SK-N-SH (cell line): ENCODE results near the gene PFKM. TPM values are rescaled to one million over a fixed set of nuclear protein-coding genes. Genes with fewer than 3 reads are reported as not detected.

Source experiments
- CTCF ChIA-PET: fragments of 300-600, 350-600 bp; formaldehyde crosslinking; extraction: SDS; loops from one replicate; lab custom pipeline; 2021; lab: Yijun Ruan, JAX
- POLR2A ChIA-PET: fragments of 350-600 bp; sonication (Branson Sonifier 250); formaldehyde crosslinking; extraction: SDS; loops from one replicate; lab custom pipeline; 2020; ENCODE audit warnings: antibody characterized with exemption, inconsistent platforms; lab: Yijun Ruan, JAX
- DNase-seq: peaks from one replicate; pipeline ENCODE4 v3.0.0; 2012
- H2AFZ ChIP-seq: fragments of 200-600 bp; sonication (generic); 2 replicates; pipeline ENCODE4 v1.8.1; 2016; ENCODE audit warnings: antibody characterized with exemption, mild to moderate bottlenecking, low read depth
- H3F3A ChIP-seq: fragments of 200-600 bp; sonication (generic); replicated peaks from 2 replicates; pipeline ENCODE3; 2016; ENCODE audit warnings: antibody characterized with exemption, mild to moderate bottlenecking; ENCODE audit not compliant: insufficient read depth
- H3K27ac ChIP-seq, 2 experiments: fragments of 200-500 bp in 1 of 2; fragments of 200-600 bp in 1 of 2; sonication (Bioruptor generic) in 1 of 2; sonication (generic), shearing (Covaris generic) in 1 of 2; 2 replicates each; pipeline versions ENCODE4 v1.5.1 to v1.6.1; 2014 to 2016; ENCODE audit warnings: low read depth in 2 of 2, inconsistent platforms in 1 of 2, low read length in 1 of 2, mild to moderate bottlenecking in 1 of 2, mixed read lengths in 1 of 2
- H3K27me3 ChIP-seq: fragments of 200-600 bp; sonication (generic), shearing (Covaris generic); 2 replicates; pipeline ENCODE4 v1.6.1; 2016; ENCODE audit warnings: mixed run types; ENCODE audit not compliant: insufficient read depth
- H3K36me3 ChIP-seq, 2 experiments: fragments of 200-500 bp in 1 of 2; fragments of 200-600 bp in 1 of 2; sonication (Bioruptor generic) in 1 of 2; sonication (generic) in 1 of 2; replicated peaks in 1 of 2; 2 replicates each; pipeline versions ENCODE3 to v1.5.1; 2014 to 2016; ENCODE audit warnings: low read length in 1 of 2, mild to moderate bottlenecking in 1 of 2; ENCODE audit not compliant: insufficient read depth in 2 of 2, control insufficient read depth in 1 of 2
- H3K4me1 ChIP-seq, 2 experiments: fragments of 200-500 bp in 1 of 2; fragments of 200-600 bp in 1 of 2; sonication (Bioruptor generic) in 1 of 2; sonication (generic), shearing (Covaris generic) in 1 of 2; 2 replicates each; pipeline versions ENCODE4 v1.5.1 to v1.6.1; 2014 to 2016; ENCODE audit warnings: low read depth in 1 of 2, low read length in 1 of 2, mixed run types in 1 of 2; ENCODE audit not compliant: insufficient read depth in 2 of 2, control insufficient read depth in 1 of 2
- H3K4me2 ChIP-seq: fragments of 200-600 bp; sonication (generic), shearing (Covaris generic); 2 replicates; pipeline ENCODE4 v1.6.1; 2017; ENCODE audit warnings: mixed run types
- H3K4me3 ChIP-seq, 2 experiments: fragments of 200-500 bp in 1 of 2; fragments of 200-600 bp in 1 of 2; sonication (Bioruptor generic) in 1 of 2; sonication (generic), shearing (Covaris generic) in 1 of 2; 2 replicates each; pipeline versions ENCODE4 v1.5.1 to v1.8.1; 2014 to 2016; ENCODE audit warnings: low read depth in 2 of 2, inconsistent platforms in 1 of 2, low read length in 1 of 2, mild to moderate bottlenecking in 1 of 2, mixed read lengths in 1 of 2, moderate library complexity in 1 of 2
- H3K79me2 ChIP-seq: fragments of 200-600 bp; sonication (generic); 2 replicates; pipeline ENCODE4 v1.8.1; 2017; ENCODE audit warnings: mild to moderate bottlenecking; ENCODE audit not compliant: insufficient read depth
- H3K9ac ChIP-seq: fragments of 200-600 bp; sonication (generic); 2 replicates; pipeline ENCODE4 v1.6.1; 2017; ENCODE audit warnings: mixed run types
- H3K9me2 ChIP-seq: fragments of 200-600 bp; sonication (generic); 2 replicates; pipeline ENCODE4 v1.6.1; 2017; ENCODE audit warnings: mixed run types
- H3K9me3 ChIP-seq: fragments of 200-600 bp; sonication (generic); 2 replicates; pipeline ENCODE4 v1.6.1; 2017; ENCODE audit warnings: mixed run types, mild to moderate bottlenecking, moderate library complexity
- H4K20me1 ChIP-seq: fragments of 200-600 bp; sonication (generic); 2 replicates; pipeline ENCODE4 v1.6.1; 2017; ENCODE audit warnings: mild to moderate bottlenecking, mixed run types; ENCODE audit not compliant: insufficient read depth
- CTCF ChIP-seq: fragments of 200-600 bp; sonication (generic); IDR thresholded peaks from 2 replicates; pipeline ENCODE4 v1.6.1; 2017; ENCODE audit warnings: antibody characterized with exemption, mild to moderate bottlenecking, moderate library complexity
- ELF1 ChIP-seq: IDR thresholded peaks from 2 replicates; pipeline ENCODE4 v1.4.0; 2012
- EP300 ChIP-seq, 2 experiments: IDR thresholded peaks; 2 replicates each; pipeline versions ENCODE4 v1.4.0 to v1.6.1; 2012; ENCODE audit warnings: borderline replicate concordance in 1 of 2, low read depth in 1 of 2, low read length in 1 of 2
- EZH2phosphoT487 ChIP-seq: fragments of 200-600 bp; sonication (generic); IDR thresholded peaks from 2 replicates; pipeline ENCODE4 v1.6.1; 2017; ENCODE audit warnings: low read depth, mixed run types, mild to moderate bottlenecking, antibody characterized with exemption, moderate library complexity, borderline replicate concordance
- FOSL2 ChIP-seq: IDR thresholded peaks from 2 replicates; pipeline ENCODE4 v1.4.0; 2012; ENCODE audit warnings: low read depth, mild to moderate bottlenecking, moderate library complexity, borderline replicate concordance
- FOXM1 ChIP-seq: IDR thresholded peaks from 2 replicates; pipeline ENCODE4 v1.4.0; 2012; ENCODE audit warnings: low read depth, mild to moderate bottlenecking
- GATA2 ChIP-seq: sonication (generic); formaldehyde crosslinking; IDR thresholded peaks from 2 replicates; pipeline ENCODE4 v1.5.0; 2020; ENCODE audit warnings: mild to moderate bottlenecking, missing genetic modification reagents
- JUND ChIP-seq: IDR thresholded peaks from 2 replicates; pipeline ENCODE4 v1.4.0; 2012
- MAX ChIP-seq: IDR thresholded peaks from 2 replicates; pipeline ENCODE4 v1.4.0; 2012; ENCODE audit warnings: low read depth
- NFIC ChIP-seq: IDR thresholded peaks from 2 replicates; pipeline ENCODE4 v1.4.0; 2012; ENCODE audit warnings: borderline replicate concordance
- NRF1 ChIP-seq: IDR thresholded peaks from 2 replicates; pipeline ENCODE4 v1.6.1; 2012; ENCODE audit warnings: low read depth, mild to moderate bottlenecking, low read length
- POLR2AphosphoS5 ChIP-seq: IDR thresholded peaks from 2 replicates; pipeline ENCODE4 v1.6.1; 2012; ENCODE audit warnings: low read depth, low read length
- RAD21 ChIP-seq: IDR thresholded peaks from 2 replicates; pipeline ENCODE4 v1.6.1; 2012; ENCODE audit warnings: mild to moderate bottlenecking, low read length
- RCOR1 ChIP-seq: fragments of 150-350 bp; IDR thresholded peaks from 2 replicates; pipeline ENCODE4 v1.6.1; 2017; ENCODE audit warnings: antibody characterized with exemption, low read length
- RXRA ChIP-seq: IDR thresholded peaks from 2 replicates; pipeline ENCODE4 v1.4.0; 2012; ENCODE audit warnings: low read depth, mild to moderate bottlenecking, borderline replicate concordance
- SMC3 ChIP-seq: IDR thresholded peaks from 2 replicates; pipeline ENCODE4 v1.6.1; 2012; ENCODE audit warnings: low read depth, low read length, improper control_type of control experiment
- TEAD4 ChIP-seq: IDR thresholded peaks from 2 replicates; pipeline ENCODE4 v1.4.0; 2012; ENCODE audit warnings: mild to moderate bottlenecking, borderline replicate concordance; ENCODE audit not compliant: insufficient read depth
- USF1 ChIP-seq: IDR thresholded peaks from 2 replicates; pipeline ENCODE4 v1.4.0; 2012; ENCODE audit warnings: low read depth, borderline replicate concordance
- YY1 ChIP-seq: IDR thresholded peaks from 2 replicates; pipeline ENCODE4 v1.4.0; 2012; ENCODE audit warnings: low read depth, mild to moderate bottlenecking
- ZBTB33 ChIP-seq: IDR thresholded peaks from 2 replicates; pipeline ENCODE4 v1.4.0; 2012; ENCODE audit warnings: low read depth, borderline replicate concordance
- WGBS: methylation state at CpG from one replicate; pipeline ENCODE4 v1.1.6; 2017; ENCODE audit warnings: low lambda C conversion rate; 5-methylcytosine and 5-hydroxymethylcytosine counted together
- polyA plus RNA-seq, 3 experiments: library from polyadenylated mRNA; depleted of rRNA; stranded (reverse); fragments of >200 nt; gene quantifications; 2 replicates each; pipeline ENCODE4 v1.2.3, GENCODE V29; 2012

The PFKM gene
- polyA plus RNA-seq, 1 of the 3 experiments (the other 2 are of a cell fraction), result 85.0 TPM

- Histone ChIP-seq H3K9ac (no peak overlapping the region), H3K4me1 (no peaks in the 10 kb centered on the region; a peak in 1 of 4 replicates), H2AFZ (peak overlapping the region; percentile 63), H3K4me3 (peak overlapping the region in 1 of 2 experiments; percentile 22; a peak in 1 of 4 replicates), H3K9me3 (no peaks in the 10 kb centered on the region), H3K36me3 (no peaks in the 10 kb centered on the region), H3K27me3 (0 out of 2 replicates have a peak, but pooled peaks cover 7% of the 10 kb centered on the region), H4K20me1 (no peaks in the 10 kb centered on the region), H3K4me2 (peak overlapping the region; percentile 47; the same call in 1 of the 2 replicates), H3K9me2 (no peaks in the 10 kb centered on the region), H3K79me2 (no peaks in the 10 kb centered on the region), H3F3A (no peaks in the 10 kb centered on the region), H3K27ac (peak overlapping the region in 1 of 2 experiments; percentile 59; a peak in 2 of 4 replicates)
- ChIA-PET POLR2A (no interaction called here), CTCF (interaction anchor here (1.0 to 2.2 kb wide), 5 partner anchors 11 to 442 kb away, joined by 3 to 18 read pairs (median 5); partner anchors contain the start of gene ASB8)
- DNase-seq, result no peak
- WGBS, result 72% methylated on average over 3 of the region's 3 CpGs
- TF ChIP-seq POLR2AphosphoS5, result no peak
- TF ChIP-seq NFIC, result no peak
- no peak for TF ChIP-seq GATA2 (CRISPR knock-in tag)
- no peak for TF ChIP-seq RCOR1
- no peak for TF ChIP-seq ZBTB33
- no peak for TF ChIP-seq USF1
- TF ChIP-seq JUND, result no peak
- TF ChIP-seq EZH2phosphoT487, result no peak
- no peak for TF ChIP-seq TEAD4
- TF ChIP-seq RXRA, result no peak
- TF ChIP-seq MAX, result no peak
- TF ChIP-seq FOXM1, result no peak
- TF ChIP-seq EP300 (IDR thresholded peaks at IDR 0.05; ENCODE audit: borderline replicate concordance in 1 of 2, low read depth in 1 of 2, low read length in 1 of 2), result no peak
- no peak for TF ChIP-seq NRF1
- TF ChIP-seq SMC3, result no peak
- no peak for TF ChIP-seq CTCF
- no peak for TF ChIP-seq ELF1
- no peak for TF ChIP-seq YY1
- TF ChIP-seq RAD21, result no peak
- no peak for TF ChIP-seq FOSL2
Measured at GRCh38 chr12:48175613-48176416, 56.7 kb downstream of the PFKM start.
